ENCODE data around the gene CD70. TPM values are rescaled to one million over a fixed set of nuclear protein-coding genes. Genes with fewer than 3 reads are reported as not detected.
"Not testable (repeated sequence)": the region's sequence is repeated elsewhere in the genome, so short reads cannot be mapped to it uniquely, and the experiment has no call there.

Gene CD70
- total and polyA plus RNA-seq, 4 donors: not detected

GRCh38 chr19:6602729-6603114, 11.8 kb upstream of the CD70 start (continued):
- TF ChIP-seq EGR1 (IDR thresholded peaks at IDR 0.05; ENCODE audit: low read depth in 2 of 2): no peak

DNA sequence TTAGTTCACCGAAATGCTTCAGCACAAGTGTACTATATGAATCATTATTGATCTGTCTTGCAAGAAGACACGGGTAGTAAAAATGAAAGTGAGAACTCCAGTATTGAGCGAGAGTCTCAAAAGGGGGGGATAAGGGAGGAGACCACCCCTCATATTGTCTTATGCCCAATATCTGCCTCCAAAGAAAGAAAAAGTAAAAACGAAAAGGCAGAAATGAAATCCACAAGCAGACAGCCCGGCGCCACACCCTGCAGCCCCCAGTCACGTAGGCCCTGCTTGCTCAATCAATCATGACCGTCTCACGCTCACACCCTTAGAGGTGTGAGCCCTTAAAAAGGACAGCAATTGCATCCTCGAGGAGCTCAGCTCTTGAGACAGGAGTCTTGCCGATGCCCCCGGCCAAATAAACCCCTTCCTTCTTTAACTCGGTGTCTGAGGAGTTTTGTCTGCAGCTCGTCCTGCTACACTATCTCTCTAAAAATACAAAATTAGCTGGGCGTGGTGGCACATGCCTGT, 10.6 kb upstream of the CD70 start:
- not testable (repeated sequence) for H3K27me3 ChIP-seq (ENCODE audit: control insufficient read depth in 4 of 4, insufficient read depth in 4 of 4, low read length in 3 of 4); H3K4me3 ChIP-seq (ENCODE audit: low read depth in 1 of 3, low read length in 3 of 3); H3K4me1 ChIP-seq (ENCODE audit: control insufficient read depth in 4 of 4, insufficient read depth in 4 of 4, low read length in 3 of 4); H3K36me3 ChIP-seq (ENCODE audit: control insufficient read depth in 4 of 4, insufficient read depth in 3 of 4, low read depth in 1 of 4, low read length in 3 of 4); DNase-seq (ENCODE audit: low spot score); H3K27ac ChIP-seq (ENCODE audit: low read depth in 1 of 2, low read length in 2 of 2); H3K9me3 ChIP-seq (ENCODE audit: control insufficient read depth in 4 of 4, low read length in 3 of 4); H3K9ac ChIP-seq (ENCODE audit: low read depth in 1 of 2, low read length in 2 of 2)
- WGBS: 76% methylated on average over 15 of the region's 15 CpGs

- DNase-seq (ENCODE audit: low spot score); H3K27me3 ChIP-seq (ENCODE audit: control insufficient read depth in 4 of 4, insufficient read depth in 4 of 4, low read length in 3 of 4); H3K27ac ChIP-seq (ENCODE audit: low read depth in 1 of 2, low read length in 2 of 2): not testable (repeated sequence)
These were observed 10.1 kb upstream of the CD70 start for GRCh38 chr19:6600951-6601536.

DNA sequence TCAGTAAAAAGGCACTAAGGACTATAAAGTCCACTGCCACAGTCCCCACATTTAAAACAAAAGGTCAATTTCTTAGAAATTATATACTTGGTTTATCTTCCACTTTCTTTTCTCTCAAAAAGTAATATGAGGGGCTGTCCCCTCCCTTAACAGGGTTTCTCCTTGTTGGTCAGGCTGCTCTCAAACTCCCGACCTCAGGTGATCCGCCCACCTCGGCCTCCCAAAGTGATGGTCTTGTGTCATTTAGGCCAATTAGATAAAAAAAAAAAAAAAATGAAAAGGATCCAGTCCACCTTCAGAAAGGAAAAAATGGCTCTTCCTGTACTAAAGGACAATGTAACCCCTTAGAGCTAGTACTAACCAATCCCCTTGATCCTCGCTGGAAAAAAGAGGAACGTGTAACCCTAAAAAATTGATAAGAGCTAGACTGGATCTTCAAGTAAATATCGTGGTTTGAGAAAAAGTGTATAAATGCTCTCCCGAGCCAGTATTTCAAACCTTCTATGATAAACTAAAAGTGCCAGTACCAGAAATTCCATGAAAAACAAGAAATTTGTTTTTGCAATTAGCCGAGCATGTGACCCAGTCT, 9.0 kb upstream of the CD70 start:
- TF ChIP-seq HNF4G (IDR thresholded peaks at IDR 0.05): no peak
- no peak for TF ChIP-seq RXRA (IDR thresholded peaks at IDR 0.05)
- TF ChIP-seq TAF1 (conservative IDR thresholded peaks at IDR 0.05): no peak
- TF ChIP-seq FOXA1 (IDR thresholded peaks at IDR 0.05): no peak
- TF ChIP-seq, protein P1, sequence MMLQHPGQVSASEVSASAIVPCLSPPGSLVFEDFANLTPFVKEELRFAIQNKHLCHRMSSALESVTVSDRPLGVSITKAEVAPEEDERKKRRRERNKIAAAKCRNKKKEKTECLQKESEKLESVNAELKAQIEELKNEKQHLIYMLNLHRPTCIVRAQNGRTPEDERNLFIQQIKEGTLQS (IDR thresholded peaks at IDR 0.05): no peak
- TF ChIP-seq, protein P2, sequence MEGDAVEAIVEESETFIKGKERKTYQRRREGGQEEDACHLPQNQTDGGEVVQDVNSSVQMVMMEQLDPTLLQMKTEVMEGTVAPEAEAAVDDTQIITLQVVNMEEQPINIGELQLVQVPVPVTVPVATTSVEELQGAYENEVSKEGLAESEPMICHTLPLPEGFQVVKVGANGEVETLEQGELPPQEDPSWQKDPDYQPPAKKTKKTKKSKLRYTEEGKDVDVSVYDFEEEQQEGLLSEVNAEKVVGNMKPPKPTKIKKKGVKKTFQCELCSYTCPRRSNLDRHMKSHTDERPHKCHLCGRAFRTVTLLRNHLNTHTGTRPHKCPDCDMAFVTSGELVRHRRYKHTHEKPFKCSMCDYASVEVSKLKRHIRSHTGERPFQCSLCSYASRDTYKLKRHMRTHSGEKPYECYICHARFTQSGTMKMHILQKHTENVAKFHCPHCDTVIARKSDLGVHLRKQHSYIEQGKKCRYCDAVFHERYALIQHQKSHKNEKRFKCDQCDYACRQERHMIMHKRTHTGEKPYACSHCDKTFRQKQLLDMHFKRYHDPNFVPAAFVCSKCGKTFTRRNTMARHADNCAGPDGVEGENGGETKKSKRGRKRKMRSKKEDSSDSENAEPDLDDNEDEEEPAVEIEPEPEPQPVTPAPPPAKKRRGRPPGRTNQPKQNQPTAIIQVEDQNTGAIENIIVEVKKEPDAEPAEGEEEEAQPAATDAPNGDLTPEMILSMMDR (IDR thresholded peaks at IDR 0.05; ENCODE audit: low read depth, low read length, missing input control): no peak
- no peak for TF ChIP-seq YY1 (IDR thresholded peaks at IDR 0.05)
- TF ChIP-seq, protein P3, sequence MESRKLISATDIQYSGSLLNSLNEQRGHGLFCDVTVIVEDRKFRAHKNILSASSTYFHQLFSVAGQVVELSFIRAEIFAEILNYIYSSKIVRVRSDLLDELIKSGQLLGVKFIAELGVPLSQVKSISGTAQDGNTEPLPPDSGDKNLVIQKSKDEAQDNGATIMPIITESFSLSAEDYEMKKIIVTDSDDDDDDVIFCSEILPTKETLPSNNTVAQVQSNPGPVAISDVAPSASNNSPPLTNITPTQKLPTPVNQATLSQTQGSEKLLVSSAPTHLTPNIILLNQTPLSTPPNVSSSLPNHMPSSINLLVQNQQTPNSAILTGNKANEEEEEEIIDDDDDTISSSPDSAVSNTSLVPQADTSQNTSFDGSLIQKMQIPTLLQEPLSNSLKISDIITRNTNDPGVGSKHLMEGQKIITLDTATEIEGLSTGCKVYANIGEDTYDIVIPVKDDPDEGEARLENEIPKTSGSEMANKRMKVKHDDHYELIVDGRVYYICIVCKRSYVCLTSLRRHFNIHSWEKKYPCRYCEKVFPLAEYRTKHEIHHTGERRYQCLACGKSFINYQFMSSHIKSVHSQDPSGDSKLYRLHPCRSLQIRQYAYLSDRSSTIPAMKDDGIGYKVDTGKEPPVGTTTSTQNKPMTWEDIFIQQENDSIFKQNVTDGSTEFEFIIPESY (IDR thresholded peaks at IDR 0.05): no peak
- no peak for TF ChIP-seq GABPA (IDR thresholded peaks at IDR 0.05 in 1 of 2, conservative IDR thresholded peaks at IDR 0.05 in 1 of 2)
- no peak for TF ChIP-seq NR2F2 (IDR thresholded peaks at IDR 0.05)
- no peak for TF ChIP-seq RAD21 (IDR thresholded peaks at IDR 0.05)
- no peak for TF ChIP-seq JUND (IDR thresholded peaks at IDR 0.05)
- no peak for TF ChIP-seq MAX (IDR thresholded peaks at IDR 0.05)
- no peak for TF ChIP-seq REST (IDR thresholded peaks at IDR 0.05)
- no peak for TF ChIP-seq FOXA2 (IDR thresholded peaks at IDR 0.05)
- TF ChIP-seq SP1 (IDR thresholded peaks at IDR 0.05): no peak
- no peak overlapping the region for H3K27ac ChIP-seq (ENCODE audit: low read depth in 1 of 2, low read length in 2 of 2)
- DNase-seq (ENCODE audit: low spot score): no peak
- no peak overlapping the region for H3K9ac ChIP-seq (ENCODE audit: low read depth in 1 of 2, low read length in 2 of 2)
- H3K27me3 ChIP-seq (ENCODE audit: control insufficient read depth in 4 of 4, insufficient read depth in 4 of 4, low read length in 3 of 4): peaks cover 0 to 4% (median 0%) of the 10 kb centered on the region in 4 donors
- 82% methylated on average over 8 of the region's 8 CpGs for WGBS
- no peaks in the 10 kb centered on the region for H3K9me3 ChIP-seq (ENCODE audit: control insufficient read depth in 4 of 4, low read length in 3 of 4)
- no peaks in the 10 kb centered on the region for H3K4me1 ChIP-seq (ENCODE audit: control insufficient read depth in 4 of 4, insufficient read depth in 4 of 4, low read length in 3 of 4)
- H3K4me3 ChIP-seq (ENCODE audit: low read depth in 1 of 3, low read length in 3 of 3): no peak overlapping the region
- H3K36me3 ChIP-seq (ENCODE audit: control insufficient read depth in 4 of 4, insufficient read depth in 3 of 4, low read depth in 1 of 4, low read length in 3 of 4): no peaks in the 10 kb centered on the region

More at GRCh38 chr19:6600951-6601536, 10.1 kb upstream of the CD70 start:
- not testable (repeated sequence) for H3K4me3 ChIP-seq (ENCODE audit: low read depth in 1 of 3, low read length in 3 of 3); H3K9me3 ChIP-seq (ENCODE audit: control insufficient read depth in 4 of 4, low read length in 3 of 4); H3K36me3 ChIP-seq (ENCODE audit: control insufficient read depth in 4 of 4, insufficient read depth in 3 of 4, low read depth in 1 of 4, low read length in 3 of 4); H3K9ac ChIP-seq (ENCODE audit: low read depth in 1 of 2, low read length in 2 of 2); H3K4me1 ChIP-seq (ENCODE audit: control insufficient read depth in 4 of 4, insufficient read depth in 4 of 4, low read length in 3 of 4)
- 85% methylated on average over 10 of the region's 10 CpGs for WGBS

Measured in liver (tissue), 9 donors.